AG09319 (cell line): ENCODE data around the gene PCDHGA1.

Source experiments
- DNase-seq: peaks from one replicate; pipeline ENCODE4 v3.0.0-alpha.2; 2010; ENCODE audit warnings: low read depth; ENCODE audit errors: extremely low read depth
- TF ChIP-seq, protein P1 (sequence below): IDR thresholded peaks from 2 replicates; pipeline ENCODE4 v1.5.1; 2011; ENCODE audit warnings: low read depth, mild to moderate bottlenecking, inconsistent platforms, low read length, moderate library complexity

Gene PCDHGA1

DNA sequence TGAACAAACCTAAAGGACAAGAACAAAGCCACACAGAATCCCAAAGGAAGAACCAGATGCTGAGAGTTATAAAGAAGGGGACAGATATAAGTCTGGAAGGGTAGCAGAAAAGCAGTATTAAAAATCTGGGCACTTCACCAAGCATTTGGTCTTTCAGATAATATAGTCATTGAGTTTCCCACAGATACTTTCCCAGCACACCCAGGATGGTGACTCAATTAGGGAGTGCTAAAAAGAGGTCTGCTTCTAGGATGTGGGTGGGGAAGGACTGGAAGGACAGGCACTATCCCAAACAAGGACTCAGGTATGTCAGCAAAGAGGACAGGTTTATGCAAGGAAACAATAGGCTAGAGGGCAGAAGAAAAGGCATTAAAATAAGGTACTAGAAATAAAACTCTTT, 229.1 kb downstream of the PCDHGA1 start:
- TF ChIP-seq, protein P1, sequence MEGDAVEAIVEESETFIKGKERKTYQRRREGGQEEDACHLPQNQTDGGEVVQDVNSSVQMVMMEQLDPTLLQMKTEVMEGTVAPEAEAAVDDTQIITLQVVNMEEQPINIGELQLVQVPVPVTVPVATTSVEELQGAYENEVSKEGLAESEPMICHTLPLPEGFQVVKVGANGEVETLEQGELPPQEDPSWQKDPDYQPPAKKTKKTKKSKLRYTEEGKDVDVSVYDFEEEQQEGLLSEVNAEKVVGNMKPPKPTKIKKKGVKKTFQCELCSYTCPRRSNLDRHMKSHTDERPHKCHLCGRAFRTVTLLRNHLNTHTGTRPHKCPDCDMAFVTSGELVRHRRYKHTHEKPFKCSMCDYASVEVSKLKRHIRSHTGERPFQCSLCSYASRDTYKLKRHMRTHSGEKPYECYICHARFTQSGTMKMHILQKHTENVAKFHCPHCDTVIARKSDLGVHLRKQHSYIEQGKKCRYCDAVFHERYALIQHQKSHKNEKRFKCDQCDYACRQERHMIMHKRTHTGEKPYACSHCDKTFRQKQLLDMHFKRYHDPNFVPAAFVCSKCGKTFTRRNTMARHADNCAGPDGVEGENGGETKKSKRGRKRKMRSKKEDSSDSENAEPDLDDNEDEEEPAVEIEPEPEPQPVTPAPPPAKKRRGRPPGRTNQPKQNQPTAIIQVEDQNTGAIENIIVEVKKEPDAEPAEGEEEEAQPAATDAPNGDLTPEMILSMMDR: no peak
- no peak for DNase-seq

- TF ChIP-seq, protein P1: no peak
- DNase-seq: no peak
These were observed 229.8 kb downstream of the PCDHGA1 start for GRCh38 chr5:141560151-141560550.

DNA sequence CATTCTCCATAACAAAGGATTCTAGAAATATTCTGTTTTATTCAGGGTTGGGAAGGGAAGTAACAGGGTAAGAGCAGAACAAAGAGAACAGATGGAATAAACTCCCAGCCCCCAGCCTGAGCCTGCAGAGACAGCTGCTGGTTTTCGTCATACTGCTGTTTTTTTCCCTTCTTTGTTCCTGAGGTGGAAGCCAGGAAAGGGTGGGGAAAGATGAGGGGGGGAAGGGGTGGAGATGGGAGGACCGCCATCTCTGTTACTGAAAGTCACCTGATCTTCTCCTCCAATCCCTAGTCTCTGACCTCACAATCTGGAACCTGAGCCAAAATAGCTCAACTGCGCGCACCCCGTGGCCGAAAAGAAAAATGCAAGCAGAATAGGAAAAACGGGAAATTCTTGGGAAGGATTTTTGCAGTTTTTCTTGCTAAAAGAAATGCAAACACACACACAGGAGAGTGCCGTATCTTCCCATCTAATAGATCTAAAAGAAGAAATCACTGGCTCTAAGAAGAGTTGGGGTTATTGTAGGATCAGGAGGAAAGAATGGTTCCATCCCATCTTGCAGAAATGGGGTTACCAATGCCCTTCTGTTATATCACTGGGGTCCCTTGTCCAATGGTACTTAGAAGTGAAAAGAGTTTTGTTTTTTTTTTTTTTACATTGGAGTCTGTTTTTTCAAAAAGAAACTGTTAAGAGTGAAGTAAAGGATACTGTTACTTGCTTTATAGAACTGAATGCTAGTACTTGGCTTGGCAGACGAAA, 230.6 kb downstream of the PCDHGA1 start:
- TF ChIP-seq, protein P1: peak; percentile 91
- peak; percentile 97 for DNase-seq
